ENCODE measurements around the gene TBC1D17.

TBC1D17 gene

GRCh38 chr19:49895566-49896297 lies 18.2 kb downstream of the TBC1D17 start:
- no peak for DNase-seq

GRCh38 chr19:49896863-49897621 lies 19.5 kb downstream of the TBC1D17 start, which contains the start of gene IL4I1:
Gene IL4I1, minus strand, starts transcription at chr19:49896887. Its CDS starts 727 bp downstream, at chr19:49896160.
- peak; percentile 39 to 79 (median 64) for DNase-seq

- no peak for DNase-seq
Observed at GRCh38 chr19:49904136-49904535, 26.6 kb downstream of the TBC1D17 start.

GRCh38 chr19:49906879-49907564 lies 29.5 kb downstream of the TBC1D17 start:
- no peak for DNase-seq

- DNase-seq, result no peak
Observed at GRCh38 chr19:49907745-49908446, 30.4 kb downstream of the TBC1D17 start.

GRCh38 chr19:49908480-49909420 lies 31.2 kb downstream of the TBC1D17 start:
- no peak for DNase-seq

GRCh38 chr19:49910179-49910578 lies 32.7 kb downstream of the TBC1D17 start:
- no peak for DNase-seq

GRCh38 chr19:49911381-49912145 lies 34.1 kb downstream of the TBC1D17 start:
- peak in 1 of 5 donors; percentile 44 for DNase-seq

GRCh38 chr19:49912965-49913685 lies 35.6 kb downstream of the TBC1D17 start:
- DNase-seq, result no peak

GRCh38 chr19:49913720-49914119 lies 36.2 kb downstream of the TBC1D17 start:
- no peak for DNase-seq

- no peak for DNase-seq
Observed at GRCh38 chr19:49915271-49915670, 37.8 kb downstream of the TBC1D17 start.

GRCh38 chr19:49916839-49917733 lies 39.6 kb downstream of the TBC1D17 start:
- no peak for DNase-seq

- no peak for DNase-seq
Observed at GRCh38 chr19:49918089-49918488, 40.6 kb downstream of the TBC1D17 start.

GRCh38 chr19:49920624-49921363 lies 43.3 kb downstream of the TBC1D17 start:
- no peak for DNase-seq

GRCh38 chr19:49921871-49922795 lies 44.6 kb downstream of the TBC1D17 start:
- DNase-seq, result no peak

GRCh38 chr19:49923055-49924003 lies 45.8 kb downstream of the TBC1D17 start:
- DNase-seq, result no peak
